HL-60 (cell line): ENCODE results near the gene ZFY.

Experiments used
- CTCF ChIP-seq: IDR thresholded peaks from one replicate; pipeline ENCODE4 v1.5.1; 2011; ENCODE audit warnings: low read length, control low read depth, inconsistent platforms; ENCODE audit not compliant: insufficient read depth
- GABPA ChIP-seq: IDR thresholded peaks from 2 replicates; pipeline ENCODE4 v1.6.1; 2012; ENCODE audit warnings: low read depth
- POLR2AphosphoS5 ChIP-seq: IDR thresholded peaks from 2 replicates; pipeline ENCODE4 v1.6.1; 2012; ENCODE audit warnings: low read depth
- SPI1 ChIP-seq: IDR thresholded peaks from 2 replicates; pipeline ENCODE4 v1.6.1; 2012; ENCODE audit warnings: low read depth, mild to moderate bottlenecking, borderline replicate concordance
- TF ChIP-seq, protein P1 (sequence below): IDR thresholded peaks from 2 replicates; pipeline ENCODE4 v1.6.1; 2012; ENCODE audit warnings: low read depth; ENCODE audit not compliant: insufficient replicate concordance

- TF ChIP-seq CTCF = no peak
- TF ChIP-seq, protein P1, sequence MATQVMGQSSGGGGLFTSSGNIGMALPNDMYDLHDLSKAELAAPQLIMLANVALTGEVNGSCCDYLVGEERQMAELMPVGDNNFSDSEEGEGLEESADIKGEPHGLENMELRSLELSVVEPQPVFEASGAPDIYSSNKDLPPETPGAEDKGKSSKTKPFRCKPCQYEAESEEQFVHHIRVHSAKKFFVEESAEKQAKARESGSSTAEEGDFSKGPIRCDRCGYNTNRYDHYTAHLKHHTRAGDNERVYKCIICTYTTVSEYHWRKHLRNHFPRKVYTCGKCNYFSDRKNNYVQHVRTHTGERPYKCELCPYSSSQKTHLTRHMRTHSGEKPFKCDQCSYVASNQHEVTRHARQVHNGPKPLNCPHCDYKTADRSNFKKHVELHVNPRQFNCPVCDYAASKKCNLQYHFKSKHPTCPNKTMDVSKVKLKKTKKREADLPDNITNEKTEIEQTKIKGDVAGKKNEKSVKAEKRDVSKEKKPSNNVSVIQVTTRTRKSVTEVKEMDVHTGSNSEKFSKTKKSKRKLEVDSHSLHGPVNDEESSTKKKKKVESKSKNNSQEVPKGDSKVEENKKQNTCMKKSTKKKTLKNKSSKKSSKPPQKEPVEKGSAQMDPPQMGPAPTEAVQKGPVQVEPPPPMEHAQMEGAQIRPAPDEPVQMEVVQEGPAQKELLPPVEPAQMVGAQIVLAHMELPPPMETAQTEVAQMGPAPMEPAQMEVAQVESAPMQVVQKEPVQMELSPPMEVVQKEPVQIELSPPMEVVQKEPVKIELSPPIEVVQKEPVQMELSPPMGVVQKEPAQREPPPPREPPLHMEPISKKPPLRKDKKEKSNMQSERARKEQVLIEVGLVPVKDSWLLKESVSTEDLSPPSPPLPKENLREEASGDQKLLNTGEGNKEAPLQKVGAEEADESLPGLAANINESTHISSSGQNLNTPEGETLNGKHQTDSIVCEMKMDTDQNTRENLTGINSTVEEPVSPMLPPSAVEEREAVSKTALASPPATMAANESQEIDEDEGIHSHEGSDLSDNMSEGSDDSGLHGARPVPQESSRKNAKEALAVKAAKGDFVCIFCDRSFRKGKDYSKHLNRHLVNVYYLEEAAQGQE = no peak
- TF ChIP-seq SPI1 = no peak
- no peak for TF ChIP-seq POLR2AphosphoS5
- TF ChIP-seq GABPA = no peak
These were observed 90.2 kb downstream of the ZFY start for GRCh38 chrY:3025357-3025756.
